Upper lobe of left lung (tissue), 4 donors: ENCODE data around the gene PBX2.

Experiments
- EP300 ChIP-seq, 4 donors: sonication (generic); formaldehyde crosslinking; IDR thresholded peaks; one replicate each; pipeline ENCODE4 v1.5.1; 2017; ENCODE audit warnings: antibody characterized with exemption in 4 of 4, control low read depth in 2 of 4
- POLR2AphosphoS5 ChIP-seq, 2 donors: sonication (generic); formaldehyde crosslinking; IDR thresholded peaks; one replicate each; pipeline ENCODE4 v1.5.1; 2017; ENCODE audit warnings: antibody characterized with exemption in 2 of 2
- TF ChIP-seq, protein P1 (sequence below), 6 experiments: fragments of 450-650 bp in 4 of 6; fragments of 200-600 bp in 2 of 6; sonication (generic) in 2 of 6; IDR thresholded peaks; one replicate each; pipeline ENCODE4 v1.5.1; 2016 to 2019; ENCODE audit warnings: antibody characterized with exemption in 6 of 6

DNA sequence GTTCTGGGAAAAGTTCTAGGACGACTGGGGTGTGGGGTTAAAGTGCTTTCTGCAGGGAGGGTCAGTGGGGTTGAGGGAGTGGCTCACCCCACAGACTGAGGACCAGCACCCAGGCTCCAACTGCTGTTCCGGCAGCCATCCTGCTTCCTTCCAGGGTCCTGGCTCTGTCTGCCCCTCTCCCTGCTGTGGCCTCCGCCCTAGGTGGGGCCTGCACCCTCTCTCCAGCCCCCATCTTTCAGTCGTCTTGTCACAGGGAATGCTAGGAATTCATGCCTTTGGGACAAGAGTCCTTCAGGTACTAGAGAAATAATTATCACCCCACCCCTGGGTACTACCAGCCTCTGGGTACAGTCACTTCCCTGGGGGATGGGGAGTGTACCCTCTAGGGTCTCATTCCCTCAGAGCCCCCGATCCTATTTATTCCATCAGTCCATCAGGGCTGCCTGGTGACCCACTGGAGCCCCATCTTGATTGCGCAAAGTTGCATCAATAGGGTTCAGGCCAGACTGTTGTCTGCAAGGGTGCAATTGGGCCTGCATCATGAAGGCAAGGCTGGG lies 5.8 kb downstream of the PBX2 start, which contains the start of gene AGER:
- TF ChIP-seq POLR2AphosphoS5 (IDR thresholded peaks at IDR 0.05) = peak in 1 of 2 donors; percentile 34
- TF ChIP-seq, protein P1, sequence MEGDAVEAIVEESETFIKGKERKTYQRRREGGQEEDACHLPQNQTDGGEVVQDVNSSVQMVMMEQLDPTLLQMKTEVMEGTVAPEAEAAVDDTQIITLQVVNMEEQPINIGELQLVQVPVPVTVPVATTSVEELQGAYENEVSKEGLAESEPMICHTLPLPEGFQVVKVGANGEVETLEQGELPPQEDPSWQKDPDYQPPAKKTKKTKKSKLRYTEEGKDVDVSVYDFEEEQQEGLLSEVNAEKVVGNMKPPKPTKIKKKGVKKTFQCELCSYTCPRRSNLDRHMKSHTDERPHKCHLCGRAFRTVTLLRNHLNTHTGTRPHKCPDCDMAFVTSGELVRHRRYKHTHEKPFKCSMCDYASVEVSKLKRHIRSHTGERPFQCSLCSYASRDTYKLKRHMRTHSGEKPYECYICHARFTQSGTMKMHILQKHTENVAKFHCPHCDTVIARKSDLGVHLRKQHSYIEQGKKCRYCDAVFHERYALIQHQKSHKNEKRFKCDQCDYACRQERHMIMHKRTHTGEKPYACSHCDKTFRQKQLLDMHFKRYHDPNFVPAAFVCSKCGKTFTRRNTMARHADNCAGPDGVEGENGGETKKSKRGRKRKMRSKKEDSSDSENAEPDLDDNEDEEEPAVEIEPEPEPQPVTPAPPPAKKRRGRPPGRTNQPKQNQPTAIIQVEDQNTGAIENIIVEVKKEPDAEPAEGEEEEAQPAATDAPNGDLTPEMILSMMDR (IDR thresholded peaks at IDR 0.05) = no peak
- no peak for TF ChIP-seq EP300 (IDR thresholded peaks at IDR 0.05)
